K562 (cell line): ENCODE measurements around the gene SMIM45.
A peak's percentile ranks its signal among the peaks of the same experiment; 100 is the strongest.

Experiments used
- AFF1 ChIP-seq, 2 experiments: fragments of 450-650 bp; IDR thresholded peaks; 2 replicates each; pipeline ENCODE4 v1.6.1; 2018; ENCODE audit warnings: mild to moderate bottlenecking in 2 of 2, low read depth in 1 of 2; ENCODE audit not compliant: partially characterized antibody in 2 of 2
- CREB5 ChIP-seq: fragments of 250-450 bp; sonication (Bioruptor Pico); IDR thresholded peaks from 2 replicates; pipeline ENCODE4 v1.5.0; 2020; ENCODE audit warnings: mild to moderate bottlenecking
- HDGF ChIP-seq: fragments of 450-650 bp; IDR thresholded peaks from 2 replicates; pipeline ENCODE4 v1.6.1; 2016
- MLLT1 ChIP-seq, 2 experiments: fragments of 450-650 bp; IDR thresholded peaks; 2 replicates each; pipeline ENCODE4 v1.6.1; 2016
- NKRF ChIP-seq: fragments of 450-650 bp; IDR thresholded peaks from 2 replicates; pipeline ENCODE4 v1.6.1; 2016; ENCODE audit warnings: borderline replicate concordance
- POLR2A ChIP-seq: fragments of 450-650 bp; conservative IDR thresholded peaks from 2 replicates; pipeline ENCODE4 v1.6.1; 2016
- POLR2AphosphoS2 ChIP-seq: IDR thresholded peaks from 2 replicates; pipeline ENCODE4 v1.6.1; 2012; ENCODE audit warnings: low read length, improper control_type of control experiment
- RBM22 ChIP-seq: fragments of 200-400 bp; formaldehyde crosslinking; IDR thresholded peaks from 2 replicates; pipeline ENCODE4 v1.6.1; 2018; ENCODE audit warnings: low read length, low read depth; ENCODE audit not compliant: poor library complexity, severe bottlenecking
- RHOXF2B ChIP-seq: fragments of 250-450 bp; sonication (Bioruptor Pico); conservative IDR thresholded peaks from 2 replicates; pipeline ENCODE4 v1.5.1; 2021
- U2AF1 ChIP-seq: fragments of 200-400 bp; formaldehyde crosslinking; optimal IDR thresholded peaks from 2 replicates; pipeline ENCODE3; 2017; ENCODE audit warnings: mild to moderate bottlenecking, low read depth, low read length, moderate library complexity
- ZMIZ1 ChIP-seq, 2 experiments: fragments of 150-350 bp in 1 of 2; IDR thresholded peaks; 2 replicates each; pipeline ENCODE4 v1.6.1; 2012 to 2016; ENCODE audit warnings: low read depth in 2 of 2, low read length in 2 of 2, mild to moderate bottlenecking in 1 of 2, moderate library complexity in 1 of 2
- ZNF134 ChIP-seq: fragments of 250-450 bp; sonication (Bioruptor Pico); conservative IDR thresholded peaks from 2 replicates; pipeline ENCODE4 v1.4.0; 2020

Gene SMIM45

GRCh38 chr22:41904450-41905410 is 47.2 kb upstream of the SMIM45 start (continued):
- no peak for TF ChIP-seq AFF1 (IDR thresholded peaks at IDR 0.05; ENCODE audit: low read depth in 1 of 2, partially characterized antibody in 2 of 2)
- TF ChIP-seq RBM22: peak; percentile 83
- no peak for TF ChIP-seq ZNF134
- no peak for TF ChIP-seq U2AF1
- TF ChIP-seq CREB5 (CRISPR knock-in tag): no peak
- no peak for TF ChIP-seq MLLT1 (IDR thresholded peaks at IDR 0.05)
- TF ChIP-seq RHOXF2B (CRISPR knock-in tag): no peak
- TF ChIP-seq NKRF: no peak
- peak; percentile 68; the same call in 1 of the 2 replicates for TF ChIP-seq POLR2AphosphoS2
- TF ChIP-seq HDGF: no peak
- TF ChIP-seq ZMIZ1 (IDR thresholded peaks at IDR 0.05; ENCODE audit: low read depth in 2 of 2, low read length in 2 of 2): no peak
- 0 out of 2 replicates have a peak, but pooled peaks have one; percentile 40 for TF ChIP-seq POLR2A
